ENCODE data around the gene C14orf180.

The C14orf180 gene

DNA sequence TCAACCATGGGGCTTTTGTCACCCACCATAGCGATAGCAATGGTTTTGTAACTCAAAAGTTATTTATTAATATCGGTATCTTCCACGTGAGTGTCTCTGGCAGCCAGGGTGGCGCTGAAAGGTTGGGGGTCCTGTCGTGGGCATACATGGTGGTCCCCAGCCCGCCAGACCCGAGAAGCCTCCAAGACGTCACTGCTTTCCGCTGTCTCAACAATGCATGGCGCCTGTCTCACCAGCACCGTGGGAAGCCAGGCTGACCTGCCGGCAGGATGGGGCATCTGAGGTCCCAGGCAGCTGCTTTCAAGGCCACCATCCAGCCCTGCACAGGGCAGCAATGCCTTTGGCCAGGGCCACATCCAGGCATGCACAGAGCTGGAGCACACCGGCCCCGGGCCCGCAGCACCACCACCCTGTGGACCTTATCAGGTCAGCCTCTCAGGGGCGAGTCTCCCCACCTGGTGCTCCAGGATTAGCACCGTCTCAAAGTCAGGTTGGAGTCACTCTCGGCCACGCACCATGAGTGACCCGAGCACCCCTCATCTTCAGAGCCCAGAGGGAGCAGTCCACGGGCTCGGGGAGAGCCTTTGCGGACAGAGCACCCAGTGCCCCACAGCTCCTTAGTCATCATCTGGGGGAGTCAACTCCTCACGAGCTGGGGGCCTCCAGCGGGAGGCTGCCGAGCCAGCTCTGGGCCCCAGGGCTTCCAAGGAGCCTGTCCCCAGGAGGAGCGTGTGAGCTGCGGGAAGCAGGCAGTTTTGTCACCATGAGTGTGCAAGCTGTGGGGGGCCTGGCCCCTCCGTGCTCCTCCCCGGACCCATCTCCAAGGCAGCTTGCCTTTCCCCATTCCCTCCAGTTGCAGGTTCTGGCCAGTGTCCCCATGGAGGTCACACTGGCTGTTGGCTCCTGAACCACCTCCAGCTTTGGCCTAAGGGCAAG is 14.6 kb upstream of the C14orf180 start:
- no peak for FAIRE-seq
- TF ChIP-seq, protein P1, sequence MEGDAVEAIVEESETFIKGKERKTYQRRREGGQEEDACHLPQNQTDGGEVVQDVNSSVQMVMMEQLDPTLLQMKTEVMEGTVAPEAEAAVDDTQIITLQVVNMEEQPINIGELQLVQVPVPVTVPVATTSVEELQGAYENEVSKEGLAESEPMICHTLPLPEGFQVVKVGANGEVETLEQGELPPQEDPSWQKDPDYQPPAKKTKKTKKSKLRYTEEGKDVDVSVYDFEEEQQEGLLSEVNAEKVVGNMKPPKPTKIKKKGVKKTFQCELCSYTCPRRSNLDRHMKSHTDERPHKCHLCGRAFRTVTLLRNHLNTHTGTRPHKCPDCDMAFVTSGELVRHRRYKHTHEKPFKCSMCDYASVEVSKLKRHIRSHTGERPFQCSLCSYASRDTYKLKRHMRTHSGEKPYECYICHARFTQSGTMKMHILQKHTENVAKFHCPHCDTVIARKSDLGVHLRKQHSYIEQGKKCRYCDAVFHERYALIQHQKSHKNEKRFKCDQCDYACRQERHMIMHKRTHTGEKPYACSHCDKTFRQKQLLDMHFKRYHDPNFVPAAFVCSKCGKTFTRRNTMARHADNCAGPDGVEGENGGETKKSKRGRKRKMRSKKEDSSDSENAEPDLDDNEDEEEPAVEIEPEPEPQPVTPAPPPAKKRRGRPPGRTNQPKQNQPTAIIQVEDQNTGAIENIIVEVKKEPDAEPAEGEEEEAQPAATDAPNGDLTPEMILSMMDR (IDR thresholded peaks at IDR 0.05; ENCODE audit: insufficient read depth, missing control alignments): no peak

DNA sequence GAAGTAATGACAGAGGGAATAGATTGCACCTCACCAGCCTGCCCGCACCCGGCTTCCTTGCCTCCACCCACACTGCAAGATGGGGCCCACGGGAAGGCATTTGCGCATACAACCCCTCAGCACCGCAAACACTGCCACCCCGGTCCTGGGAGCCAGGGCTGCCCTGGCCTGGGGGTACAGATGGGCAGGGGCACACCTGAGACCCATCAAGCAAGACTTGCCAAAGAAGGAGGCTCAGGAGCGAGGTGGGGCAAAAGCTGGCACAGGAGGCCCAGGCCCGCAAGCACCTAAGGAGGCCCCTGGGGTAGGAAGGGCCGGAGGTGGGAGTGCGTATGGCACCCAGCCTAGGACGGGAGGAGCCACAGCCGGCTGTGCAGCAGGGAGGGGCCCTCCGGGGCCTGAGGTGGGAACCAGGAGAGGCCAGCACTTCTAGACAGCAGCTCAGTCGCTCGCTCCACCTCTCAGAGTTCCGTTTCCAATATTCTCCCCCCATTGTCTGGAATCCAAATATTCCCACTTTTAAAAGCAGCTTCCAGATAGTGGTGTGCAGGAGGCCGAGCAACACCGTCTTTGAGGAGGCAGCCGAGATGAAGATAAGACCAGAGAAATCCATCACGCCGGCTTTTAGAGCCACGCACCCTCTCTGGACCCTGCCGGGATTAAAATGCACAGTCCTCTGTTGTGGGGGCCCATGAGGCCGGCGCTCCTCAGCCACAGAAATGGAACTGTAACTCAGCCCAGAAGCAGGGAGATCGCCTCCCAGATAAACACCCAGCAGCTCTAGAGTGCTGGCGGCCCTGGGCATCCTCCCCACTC is 12.2 kb upstream of the C14orf180 start:
- DNase-seq (ENCODE audit: insufficient read length, low spot score): no peak
- FAIRE-seq: no peak
- TF ChIP-seq, protein P1 (IDR thresholded peaks at IDR 0.05; ENCODE audit: insufficient read depth, missing control alignments): no peak

More for the DNA sequence above, 14.6 kb upstream of the C14orf180 start:
- DNase-seq (ENCODE audit: insufficient read length, low spot score): no peak

DNA sequence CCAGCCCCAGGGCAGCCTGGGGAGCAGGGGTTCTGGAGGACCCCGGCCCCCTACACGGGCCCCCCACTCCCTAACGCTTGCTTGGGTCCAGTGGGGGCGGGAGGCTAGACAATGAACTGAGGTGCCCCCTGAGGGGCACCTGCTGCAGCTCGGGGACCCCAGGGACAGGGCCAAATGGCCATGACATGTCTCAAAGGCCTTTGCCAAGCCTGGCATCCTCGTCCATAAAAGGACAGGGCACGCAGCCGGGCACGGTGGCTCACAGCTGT is 11.7 kb upstream of the C14orf180 start:
- FAIRE-seq (no peak), DNase-seq (ENCODE audit: insufficient read length, low spot score) (no peak)
- TF ChIP-seq, protein P1 (IDR thresholded peaks at IDR 0.05; ENCODE audit: insufficient read depth, missing control alignments): no peak

DNA sequence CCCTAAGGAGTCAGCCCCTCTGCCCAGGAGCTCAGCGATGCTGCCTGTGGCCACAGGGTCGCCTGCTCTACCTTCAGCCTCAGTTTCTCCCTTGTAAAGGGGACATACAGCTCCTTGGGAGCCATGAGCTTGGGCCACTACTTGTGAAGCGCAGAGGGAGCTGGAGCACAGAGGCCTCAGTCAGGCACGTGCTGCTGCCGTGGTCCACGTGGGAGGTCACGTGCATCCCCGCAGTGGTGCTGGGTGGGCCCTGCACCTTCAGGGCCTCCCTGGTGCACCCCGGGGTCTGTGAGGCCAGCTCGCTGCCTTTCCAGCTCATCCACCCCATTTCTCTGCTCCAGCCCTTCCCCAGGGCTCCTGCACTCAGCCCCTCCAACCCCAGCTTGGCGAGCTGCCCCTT is 10.9 kb upstream of the C14orf180 start:
- FAIRE-seq (no peak), DNase-seq (ENCODE audit: insufficient read length, low spot score) (no peak)
- TF ChIP-seq, protein P1 (IDR thresholded peaks at IDR 0.05; ENCODE audit: insufficient read depth, missing control alignments): no peak

DNA sequence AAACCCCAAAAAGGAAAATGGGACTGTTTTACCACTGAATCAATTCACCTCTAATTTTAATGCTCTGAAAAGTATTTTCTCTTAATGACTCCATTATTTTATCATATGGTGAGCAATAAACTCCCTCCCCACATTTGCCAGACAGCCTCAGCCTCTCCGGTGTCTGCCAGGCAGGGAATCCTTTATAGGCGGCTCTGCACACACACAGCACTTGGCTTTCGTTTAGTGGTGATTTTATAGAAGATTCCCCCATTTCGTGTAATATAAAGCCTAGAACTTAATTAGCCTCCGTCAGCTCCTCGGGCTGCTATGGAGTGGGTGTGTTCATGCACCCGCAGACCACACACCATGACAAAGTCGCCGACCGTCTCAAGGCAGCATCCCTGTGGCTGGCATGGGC is 10.1 kb upstream of the C14orf180 start:
- TF ChIP-seq, protein P1 (IDR thresholded peaks at IDR 0.05; ENCODE audit: insufficient read depth, missing control alignments): no peak
- DNase-seq (ENCODE audit: insufficient read length, low spot score) (no peak), FAIRE-seq (no peak)

DNA sequence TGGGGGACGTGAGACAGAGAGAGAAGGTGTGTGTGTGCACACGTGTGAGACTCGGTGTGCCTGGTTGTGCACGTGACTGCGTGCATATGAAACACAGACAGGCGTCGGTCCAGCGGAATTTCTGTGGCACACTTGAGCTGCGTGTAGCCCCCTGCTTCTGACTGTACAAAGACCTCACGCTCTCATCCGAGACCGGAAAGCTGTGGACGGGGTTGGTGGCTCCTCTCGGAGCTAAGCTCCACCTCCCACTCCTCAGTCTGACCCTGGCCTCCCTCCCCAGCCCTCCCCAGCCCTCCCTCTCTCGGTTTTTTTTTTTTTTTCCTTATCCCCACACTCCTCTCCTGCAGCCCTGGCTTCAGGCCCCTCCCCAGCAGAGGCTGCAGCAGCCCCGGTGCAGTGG is 8.3 kb upstream of the C14orf180 start:
- FAIRE-seq (no peak), DNase-seq (ENCODE audit: insufficient read length, low spot score) (no peak)
- TF ChIP-seq, protein P1 (IDR thresholded peaks at IDR 0.05; ENCODE audit: insufficient read depth, missing control alignments): no peak
